ENCODE measurements around the gene PRKN.
"Not testable (repeated sequence)": the region's sequence is repeated elsewhere in the genome, so short reads cannot be mapped to it uniquely, and the experiment has no call there.

Gene PRKN

DNA sequence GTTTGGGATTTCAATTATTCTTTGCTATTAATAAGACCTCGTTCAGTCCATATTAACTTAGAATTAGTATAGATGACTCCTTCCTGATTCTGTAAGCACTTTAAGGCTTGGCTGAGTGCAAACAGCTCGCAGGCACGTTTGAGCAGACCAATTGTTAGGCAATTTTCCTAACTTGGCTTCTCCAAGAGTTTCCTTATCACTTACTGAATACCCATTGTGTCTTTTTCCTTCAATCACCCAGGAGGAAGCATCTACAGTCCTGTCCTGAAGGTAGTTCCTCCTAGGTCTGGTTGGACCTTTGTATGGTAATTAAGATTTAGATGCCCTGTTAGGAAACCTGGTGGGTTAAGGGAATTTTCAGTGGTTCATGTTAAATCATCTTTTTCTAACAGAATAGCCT is 1414.1 kb downstream of the PRKN start:
- DNase-seq, result not testable (repeated sequence)

DNA sequence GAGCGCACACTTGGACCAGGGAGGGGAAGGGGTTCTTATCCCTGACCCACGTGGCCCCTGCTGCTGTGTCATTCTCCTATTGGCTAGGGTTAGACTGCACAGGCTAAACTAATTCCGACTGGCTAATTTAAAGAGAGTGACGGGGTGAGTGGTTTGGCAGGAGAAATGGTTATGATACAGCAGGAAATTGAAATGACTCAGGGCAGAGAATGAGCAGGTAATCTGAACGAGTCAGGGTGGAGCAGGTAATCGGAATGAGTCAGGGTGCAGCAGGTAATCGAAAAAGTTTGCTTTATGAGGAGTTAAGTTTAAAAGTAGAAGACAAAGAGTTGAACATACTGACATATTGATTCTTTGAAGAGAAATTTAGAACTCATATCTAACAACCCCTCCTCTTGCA is 1417.8 kb downstream of the PRKN start:
- not testable (repeated sequence) for DNase-seq

DNA sequence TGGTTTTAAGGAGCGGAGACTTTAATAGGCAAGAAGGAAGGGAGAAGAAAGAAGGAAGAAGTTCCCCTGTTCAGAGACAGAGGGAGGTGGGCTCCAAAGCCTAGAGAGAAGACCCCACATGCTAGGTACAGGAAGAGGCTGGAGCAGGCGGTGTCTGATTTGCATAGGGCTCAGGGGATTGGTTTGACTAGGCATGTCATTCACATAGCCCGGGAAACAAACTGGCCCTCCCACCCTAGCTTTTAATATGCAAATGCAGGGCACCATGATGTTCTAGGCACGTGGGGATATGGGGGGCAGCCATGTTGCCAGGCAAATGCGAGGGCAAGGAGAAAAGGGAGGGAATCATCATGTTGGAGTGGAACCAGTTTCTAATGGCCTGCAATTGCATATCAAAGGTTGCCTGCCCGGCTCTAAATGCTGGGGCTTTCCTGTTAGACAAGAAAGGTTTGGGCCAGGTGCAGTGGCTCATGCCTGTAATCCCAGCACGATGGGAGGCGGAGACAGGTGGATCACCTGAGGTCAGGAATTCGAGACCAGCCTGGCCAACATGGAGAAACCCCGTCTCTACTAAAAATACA is 1419.4 kb downstream of the PRKN start:
- DNase-seq, result no peak

DNA sequence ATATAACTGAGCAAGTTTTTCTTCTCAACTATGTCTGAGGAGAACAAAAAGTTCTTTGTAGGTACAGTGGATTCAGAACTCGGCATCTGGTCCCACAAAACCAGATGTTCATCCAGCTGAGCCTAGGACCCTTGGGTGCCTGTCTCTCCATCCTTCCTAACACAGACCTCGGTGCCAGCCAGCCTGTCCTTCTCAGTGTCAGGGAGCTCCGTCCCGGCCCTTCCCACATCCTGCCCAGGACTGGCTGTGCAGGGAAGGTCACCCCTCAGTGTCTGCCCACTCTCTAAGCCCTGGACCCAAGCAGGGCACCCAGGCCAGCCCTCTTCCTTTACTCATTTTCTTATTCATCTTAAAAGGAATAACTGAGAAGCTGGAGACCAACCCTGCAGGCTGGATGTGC is 1421.7 kb downstream of the PRKN start:
- no peak for DNase-seq

DNA sequence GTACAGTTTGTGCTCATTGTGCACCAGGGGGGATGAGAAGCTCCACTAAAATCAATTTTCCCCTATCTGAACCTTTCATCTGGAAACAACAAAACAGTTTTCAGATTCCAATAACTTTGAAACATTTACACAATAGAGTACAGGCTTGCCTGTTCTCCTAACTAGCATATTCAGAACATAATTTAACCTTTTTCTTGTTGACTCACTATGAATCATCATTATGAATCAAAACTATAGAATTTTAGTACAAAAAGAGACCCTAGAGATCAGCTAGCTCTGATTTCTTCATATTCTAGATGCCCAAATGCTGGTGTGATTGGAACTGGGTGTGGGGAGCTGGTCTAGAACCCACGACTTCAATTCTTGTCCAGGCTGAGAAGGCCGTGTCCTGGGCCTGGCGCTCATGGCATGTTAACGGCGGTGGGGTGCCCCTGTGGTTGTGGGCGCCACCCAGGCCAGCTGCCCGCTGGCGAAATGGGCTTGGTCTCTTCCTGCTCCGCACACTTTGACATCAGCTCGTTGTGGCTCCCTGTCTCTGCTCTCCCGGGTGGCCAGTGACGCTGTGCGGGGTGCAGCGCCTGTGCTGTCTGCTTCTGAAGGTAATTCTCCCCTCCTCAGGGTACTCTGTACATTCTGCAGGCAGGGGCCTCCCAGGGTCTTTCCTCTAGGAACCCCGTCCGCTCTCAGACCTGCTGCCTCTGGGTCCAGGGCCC is 1423.8 kb downstream of the PRKN start:
- no peak for DNase-seq

DNA sequence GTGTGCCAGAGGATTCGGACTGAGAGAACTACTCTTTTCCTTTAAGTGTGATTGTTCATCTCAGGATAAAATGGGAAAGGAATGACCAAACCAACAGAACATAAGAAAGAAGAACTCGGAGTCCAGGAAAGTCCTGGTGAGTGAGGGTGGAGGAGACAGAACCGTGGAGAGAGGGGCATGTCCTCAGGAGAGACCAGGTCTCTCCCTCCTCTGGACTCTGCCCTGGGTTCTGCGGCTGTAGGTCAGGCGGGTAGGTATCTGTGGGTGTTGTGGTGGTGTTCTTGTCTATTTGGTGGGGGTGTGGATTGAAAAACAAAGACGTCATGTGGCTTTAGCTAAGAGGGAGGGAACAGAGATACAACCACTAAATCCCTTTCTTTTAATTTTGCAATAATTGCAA is 1424.6 kb downstream of the PRKN start:
- DNase-seq, result no peak

DNA sequence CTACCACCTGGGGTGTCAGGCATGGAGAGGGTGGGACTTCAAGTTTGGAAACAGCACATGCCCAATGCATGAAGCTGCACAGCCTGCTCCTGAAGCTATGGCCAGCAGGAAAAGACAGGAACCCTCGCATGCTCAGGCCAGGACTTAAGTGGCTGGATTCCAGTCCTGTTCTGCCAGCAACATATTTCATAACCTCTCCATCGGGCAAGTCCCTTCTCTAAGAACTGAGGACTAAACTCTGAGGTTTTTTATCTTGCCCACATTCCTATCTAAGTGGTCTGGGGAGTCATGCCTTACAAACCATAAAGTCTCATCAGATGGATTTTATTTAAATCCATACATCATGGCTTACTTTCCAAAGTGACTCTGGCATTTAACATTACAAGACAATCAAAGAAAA is 1426.2 kb downstream of the PRKN start:
- DNase-seq, result no peak

DNA sequence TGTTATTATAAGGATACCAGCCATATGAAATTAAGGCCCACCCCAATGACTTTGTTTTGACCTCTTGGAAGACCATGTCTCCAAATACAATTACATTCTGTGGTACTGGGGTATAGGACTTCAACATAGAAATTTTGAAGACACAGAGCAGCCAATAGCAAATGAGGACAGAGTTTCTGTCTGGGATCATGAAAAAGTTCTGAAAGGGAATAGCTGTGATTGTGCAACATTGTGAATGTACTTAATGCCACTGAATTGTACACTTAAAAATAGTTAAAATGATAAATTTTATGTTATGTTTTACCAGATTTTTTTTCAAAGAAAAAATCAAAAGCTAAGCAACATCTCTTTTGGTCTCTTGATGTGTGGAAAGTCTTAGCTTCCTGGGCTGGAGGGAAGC is 1426.7 kb downstream of the PRKN start:
- DNase-seq, result no peak

DNA sequence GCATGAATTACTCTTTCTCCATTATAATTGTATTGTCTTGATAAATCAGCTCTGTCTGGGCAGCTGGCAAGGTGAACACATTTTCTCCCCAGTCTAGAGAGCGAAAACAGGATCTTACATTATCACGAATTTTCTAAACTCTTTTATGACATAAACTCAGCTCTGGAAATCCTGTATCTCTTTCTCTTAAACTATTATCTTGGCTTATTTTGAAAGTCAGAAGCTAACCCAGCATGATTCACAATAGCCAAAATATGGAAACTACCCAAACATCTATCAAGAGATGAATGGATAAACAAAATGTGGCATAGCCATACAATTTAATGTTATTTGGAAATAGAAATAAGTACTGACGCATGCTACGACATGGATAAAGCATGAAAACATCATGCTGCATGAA is 1427.8 kb downstream of the PRKN start:
- DNase-seq, result no peak
